ENCODE results near the gene SH3GL2. TPM values are rescaled to one million over a fixed set of nuclear protein-coding genes. Genes with fewer than 3 reads are reported as not detected.

The SH3GL2 gene
- total RNA-seq, 2 donors from 2014 or later: 0.22 to 1.4 TPM

GRCh38 chr9:17604556-17604955 is 25.7 kb downstream of the SH3GL2 start:
- no peak for ATAC-seq
- no peak for DNase-seq
- intact Hi-C loops (cut with DNase I, micrococcal nuclease): no loop called here

GRCh38 chr9:17609312-17610005 is 30.6 kb downstream of the SH3GL2 start:
- no peak for ATAC-seq

GRCh38 chr9:17611342-17611741 is 32.5 kb downstream of the SH3GL2 start:
- intact Hi-C loops (cut with DNase I, micrococcal nuclease): no loop called here
- ATAC-seq: no peak
- no peak for DNase-seq

More at GRCh38 chr9:17609312-17610005, 30.6 kb downstream of the SH3GL2 start:
- no peak for DNase-seq
- intact Hi-C loops (cut with DNase I, micrococcal nuclease): no loop called here

- ATAC-seq (no peak), DNase-seq (no peak)
- intact Hi-C loops (cut with DNase I, micrococcal nuclease): no loop called here
Observed at GRCh38 chr9:17611917-17612316, 33.1 kb downstream of the SH3GL2 start.

GRCh38 chr9:17613758-17614157 is 34.9 kb downstream of the SH3GL2 start:
- no peak for ATAC-seq
- intact Hi-C loops (cut with DNase I, micrococcal nuclease): no loop called here
- no peak for DNase-seq

GRCh38 chr9:17614250-17614649 is 35.4 kb downstream of the SH3GL2 start:
- DNase-seq (no peak), ATAC-seq (no peak)
- intact Hi-C loops (cut with DNase I, micrococcal nuclease): no loop called here

- DNase-seq: no peak
- ATAC-seq: no peak
- intact Hi-C loops (cut with DNase I, micrococcal nuclease): no loop called here
Observed at GRCh38 chr9:17614903-17615302, 36.0 kb downstream of the SH3GL2 start.

GRCh38 chr9:17622141-17622540 is 43.3 kb downstream of the SH3GL2 start:
- intact Hi-C loops (cut with DNase I, micrococcal nuclease): no loop called here
- DNase-seq (no peak), ATAC-seq (no peak)

GRCh38 chr9:17622749-17623148 is 43.9 kb downstream of the SH3GL2 start:
- intact Hi-C loops (cut with DNase I, micrococcal nuclease): no loop called here
- ATAC-seq (no peak), DNase-seq (no peak)

- intact Hi-C loops (cut with DNase I, micrococcal nuclease): no loop called here
- ATAC-seq (no peak), DNase-seq (no peak)
Observed at GRCh38 chr9:17623965-17624364, 45.1 kb downstream of the SH3GL2 start.

GRCh38 chr9:17624571-17624970 is 45.7 kb downstream of the SH3GL2 start:
- ATAC-seq (no peak), DNase-seq (no peak)
- intact Hi-C loops (cut with DNase I, micrococcal nuclease): no loop called here

GRCh38 chr9:17625644-17626388 is 47.0 kb downstream of the SH3GL2 start:
- DNase-seq (peak in 1 of 2 donors; percentile 6), ATAC-seq (no peak)

GRCh38 chr9:17627641-17628040 is 48.8 kb downstream of the SH3GL2 start:
- DNase-seq (no peak), ATAC-seq (peak; percentile 63)
- intact Hi-C loops (cut with DNase I, micrococcal nuclease): no loop called here

More at GRCh38 chr9:17625644-17626388, 47.0 kb downstream of the SH3GL2 start:
- intact Hi-C loops (cut with DNase I, micrococcal nuclease): no loop called here

GRCh38 chr9:17628624-17629023 is 49.8 kb downstream of the SH3GL2 start:
- no peak for DNase-seq
- intact Hi-C loops (cut with DNase I, micrococcal nuclease): no loop called here
- no peak for ATAC-seq

- DNase-seq (peak in 1 of 2 donors; percentile 34), ATAC-seq (peak; percentile 74)
- intact Hi-C loops (cut with DNase I, micrococcal nuclease): no loop called here
Observed at GRCh38 chr9:17630531-17630949, 51.7 kb downstream of the SH3GL2 start.

- no peak for ATAC-seq
- DNase-seq: no peak
- intact Hi-C loops (cut with DNase I, micrococcal nuclease): no loop called here
Observed at GRCh38 chr9:17631396-17631795, 52.5 kb downstream of the SH3GL2 start.

- DNase-seq: no peak
- no peak for ATAC-seq
- intact Hi-C loops (cut with DNase I, micrococcal nuclease): no loop called here
Observed at GRCh38 chr9:17632994-17633393, 54.1 kb downstream of the SH3GL2 start.

GRCh38 chr9:17635115-17635890 is 56.4 kb downstream of the SH3GL2 start:
- intact Hi-C loops (cut with DNase I, micrococcal nuclease): no loop called here
- no peak for DNase-seq
- no peak for ATAC-seq

GRCh38 chr9:17636349-17636748 is 57.5 kb downstream of the SH3GL2 start:
- intact Hi-C loops (cut with DNase I, micrococcal nuclease): no loop called here
- no peak for ATAC-seq
- no peak for DNase-seq

- no peak for DNase-seq
- intact Hi-C loops (cut with DNase I, micrococcal nuclease): no loop called here
- no peak for ATAC-seq
Observed at GRCh38 chr9:17636821-17637220, 58.0 kb downstream of the SH3GL2 start.
